ENCODE results near the gene IMP3. TPM values are rescaled to one million over a fixed set of nuclear protein-coding genes. Genes with fewer than 3 reads are reported as not detected.
A peak's percentile ranks its signal among the peaks of the same experiment; 100 is the strongest.
"Not testable (repeated sequence)": the region's sequence is repeated elsewhere in the genome, so short reads cannot be mapped to it uniquely, and the experiment has no call there.

IMP3 gene
- polyA plus RNA-seq, 4 donors: 52.1 to 61.0 (median 55.2) TPM

DNA sequence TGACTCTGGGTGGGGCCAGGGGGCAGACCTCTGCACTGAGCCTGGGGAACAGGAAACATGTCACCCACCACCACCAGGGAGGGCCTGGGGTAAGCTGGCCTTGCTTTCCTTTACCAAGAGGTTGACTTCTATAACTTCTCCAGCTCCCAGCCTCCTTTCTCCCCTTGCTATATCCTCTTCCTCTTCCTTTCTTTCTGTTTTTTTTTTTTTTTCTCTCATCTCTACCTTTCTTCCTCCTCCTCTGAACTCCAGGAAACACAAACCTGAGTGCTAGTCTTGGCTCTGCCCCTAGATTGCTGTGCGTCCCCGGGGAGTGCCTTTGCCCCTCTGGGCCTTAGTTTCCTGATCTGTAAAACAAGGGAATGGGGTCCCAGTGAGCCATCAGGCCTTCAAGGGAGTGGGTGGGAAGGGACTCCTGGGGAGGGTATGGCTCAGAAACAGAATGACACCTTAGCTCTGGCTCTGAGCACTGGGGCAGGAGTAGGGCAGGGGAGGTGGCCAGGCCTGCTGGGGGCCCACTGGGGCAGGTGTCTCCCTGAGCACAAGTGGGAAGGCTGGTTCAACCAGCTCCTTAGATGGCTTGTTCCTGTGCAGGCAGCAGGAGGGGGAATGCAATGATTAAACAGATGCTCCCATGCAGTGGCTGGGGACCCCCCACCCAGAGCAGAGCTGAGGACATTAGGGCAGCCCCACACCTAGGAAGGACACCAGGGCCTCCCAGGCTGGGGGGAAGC lies 12.0 kb upstream of the IMP3 start:
- DNase-seq (ENCODE audit: low read depth in 4 of 4, low spot score in 3 of 4): no peak

DNA sequence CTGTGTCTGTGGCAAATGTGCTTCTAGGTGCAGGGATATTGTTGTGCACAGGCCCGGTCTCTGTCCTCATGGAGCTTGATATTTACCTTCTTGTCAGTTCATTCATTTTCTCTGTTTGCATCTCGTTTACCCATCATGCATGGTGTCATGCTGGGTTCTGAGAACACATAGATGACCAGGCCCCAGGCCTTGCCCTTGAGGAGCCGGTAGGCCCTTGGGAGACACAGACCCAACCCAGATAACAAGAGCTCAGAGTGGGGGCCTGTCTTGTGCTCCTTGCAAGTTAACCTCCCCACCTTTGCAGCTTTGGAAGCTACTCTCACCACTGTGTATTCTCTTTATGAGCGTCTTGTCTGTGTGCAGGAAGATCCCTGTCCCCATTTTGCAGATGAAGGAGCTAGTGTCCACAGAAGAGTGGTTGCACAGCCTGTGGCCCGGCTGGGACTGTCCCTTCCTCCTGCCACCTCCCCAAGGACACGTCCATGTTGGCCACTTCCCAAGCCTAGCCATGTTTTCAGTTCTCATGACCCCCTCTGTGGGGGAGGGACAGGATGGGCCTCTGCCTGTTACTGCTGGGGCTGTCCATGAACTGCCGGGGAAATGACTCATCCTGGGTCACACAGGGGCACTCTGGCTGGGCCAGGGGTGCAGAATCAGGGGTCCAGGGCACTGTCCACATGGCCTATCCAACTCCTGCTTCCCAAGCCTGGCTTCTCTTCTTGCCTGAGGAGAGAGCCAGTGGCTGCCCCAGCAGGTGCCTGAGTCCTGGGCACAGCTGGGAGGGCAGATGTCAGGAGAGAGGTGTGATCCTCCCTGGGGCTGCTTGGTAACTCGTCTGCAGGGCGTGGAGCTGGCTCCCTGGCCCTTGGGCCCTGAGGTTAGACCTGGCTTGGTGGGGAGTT lies 11.1 kb upstream of the IMP3 start:
- DNase-seq (ENCODE audit: low read depth in 4 of 4, low spot score in 3 of 4): no peak

DNA sequence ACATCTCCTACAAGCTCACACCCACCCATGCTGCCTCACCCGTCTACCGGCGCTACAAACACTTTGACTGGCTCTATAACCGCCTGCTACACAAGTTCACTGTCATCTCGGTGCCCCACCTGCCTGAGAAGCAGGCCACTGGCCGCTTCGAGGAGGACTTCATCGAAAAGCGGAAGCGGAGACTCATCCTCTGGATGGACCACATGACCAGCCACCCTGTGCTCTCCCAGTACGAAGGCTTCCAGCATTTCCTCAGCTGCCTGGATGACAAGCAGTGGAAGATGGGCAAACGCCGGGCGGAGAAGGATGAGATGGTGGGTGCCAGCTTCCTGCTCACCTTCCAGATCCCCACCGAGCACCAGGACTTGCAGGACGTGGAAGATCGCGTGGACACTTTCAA lies 9.8 kb upstream of the IMP3 start:
- DNase-seq (ENCODE audit: low read depth in 4 of 4, low spot score in 3 of 4): no peak

DNA sequence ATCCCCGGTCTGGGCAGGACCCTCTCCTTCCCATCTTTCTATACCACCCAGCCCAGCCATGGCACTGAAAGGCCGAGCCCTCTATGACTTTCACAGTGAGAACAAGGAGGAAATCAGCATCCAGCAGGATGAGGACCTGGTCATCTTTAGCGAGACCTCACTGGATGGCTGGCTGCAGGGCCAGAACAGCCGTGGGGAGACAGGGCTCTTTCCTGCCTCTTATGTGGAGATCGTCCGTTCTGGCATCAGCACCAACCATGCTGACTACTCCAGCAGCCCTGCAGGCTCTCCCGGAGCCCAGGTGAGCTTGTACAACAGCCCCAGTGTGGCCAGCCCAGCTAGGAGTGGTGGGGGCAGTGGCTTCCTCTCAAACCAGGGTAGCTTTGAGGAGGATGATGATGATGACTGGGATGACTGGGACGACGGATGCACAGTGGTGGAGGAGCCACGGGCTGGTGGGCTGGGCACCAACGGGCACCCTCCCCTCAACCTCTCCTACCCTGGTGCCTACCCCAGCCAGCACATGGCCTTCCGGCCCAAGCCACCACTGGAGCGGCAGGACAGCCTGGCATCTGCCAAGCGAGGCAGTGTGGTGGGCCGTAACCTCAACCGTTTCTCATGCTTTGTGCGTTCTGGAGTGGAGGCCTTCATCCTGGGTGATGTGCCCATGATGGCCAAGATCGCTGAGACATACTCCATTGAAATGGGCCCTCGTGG lies 9.2 kb upstream of the IMP3 start:
- DNase-seq (ENCODE audit: low read depth in 4 of 4, low spot score in 3 of 4): no peak

DNA sequence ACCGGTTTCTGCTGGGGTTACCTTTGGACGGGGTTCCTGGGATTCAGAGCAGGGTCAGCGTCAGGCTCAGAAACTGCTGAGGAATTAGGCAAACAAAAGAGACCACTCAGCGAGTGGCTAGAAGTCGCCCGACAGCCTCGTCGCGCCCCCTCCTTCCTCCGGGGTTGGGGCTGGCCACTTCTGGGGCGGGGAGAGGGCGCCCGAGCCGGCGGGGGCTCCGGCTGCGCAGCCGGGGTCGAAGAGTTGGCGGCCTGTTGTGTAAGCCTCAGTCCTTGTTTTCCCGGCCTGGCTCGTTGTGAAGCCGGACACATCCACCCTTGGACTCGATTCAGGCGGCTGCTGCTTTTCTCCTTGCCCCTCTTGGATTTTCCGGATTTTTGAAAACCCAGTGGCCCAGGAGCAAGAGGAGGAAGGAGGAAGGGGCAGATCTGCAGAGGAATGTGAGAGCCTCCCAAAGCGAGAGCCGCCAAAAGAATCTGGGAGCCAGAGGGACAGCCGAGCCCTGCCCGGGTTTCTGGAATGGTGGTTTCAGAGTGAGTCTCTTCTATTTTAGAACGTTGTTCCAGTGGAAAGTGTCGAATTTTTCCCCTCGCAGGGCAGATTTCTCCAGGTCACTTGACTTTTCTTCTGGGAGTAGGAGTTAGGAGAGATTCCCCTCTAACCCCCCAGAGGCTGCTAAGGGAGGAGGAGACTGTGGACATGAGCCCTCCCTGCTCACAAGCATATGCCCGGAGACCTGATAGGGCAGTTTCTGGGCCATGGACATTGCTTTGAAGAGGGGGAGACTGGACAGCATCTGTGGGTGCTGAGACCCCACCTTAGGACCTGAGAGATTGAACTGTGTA lies 8.4 kb upstream of the IMP3 start:
- DNase-seq (ENCODE audit: low read depth in 4 of 4, low spot score in 3 of 4): no peak

DNA sequence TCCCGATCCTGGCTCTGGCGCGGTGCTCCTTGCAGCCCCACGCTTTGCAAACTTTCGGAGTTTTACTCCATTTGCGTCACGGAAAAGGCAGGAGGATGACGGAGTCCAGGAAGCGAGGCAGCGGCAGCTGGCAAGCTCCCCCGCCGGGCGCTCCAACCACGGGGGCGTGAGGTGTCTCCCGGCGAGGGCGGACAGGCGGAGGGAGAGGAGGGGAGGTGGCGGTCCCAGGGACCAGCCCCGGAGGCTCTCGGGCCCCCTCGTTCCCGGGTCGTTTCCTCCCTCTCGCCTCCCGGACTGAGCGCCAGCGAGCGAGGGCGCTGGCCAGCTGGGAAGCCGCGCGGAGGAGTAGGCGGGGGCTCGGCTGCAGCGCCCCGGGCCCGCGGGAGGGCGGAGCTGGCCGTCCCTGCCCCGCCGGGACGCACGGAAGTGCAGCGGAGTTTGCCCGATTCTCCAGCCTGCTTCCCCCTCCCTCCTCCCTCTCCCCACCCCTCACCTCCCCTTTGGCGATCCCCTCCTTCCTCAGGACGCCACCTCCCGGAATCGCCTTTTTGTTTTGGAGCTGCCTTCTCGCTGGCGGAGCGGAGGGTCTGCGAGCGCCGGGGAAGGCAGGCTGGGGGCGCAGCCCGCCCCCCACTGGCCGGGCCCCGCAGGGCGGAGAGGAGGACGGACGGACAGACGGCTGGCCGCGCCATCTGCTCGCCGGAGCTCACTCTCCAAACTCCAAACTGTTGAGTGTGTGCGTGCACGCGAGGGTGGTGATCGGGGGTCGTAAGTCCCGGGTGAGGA lies 7.5 kb upstream of the IMP3 start, which contains the start of gene SNX33:
Gene SNX33 (plus strand): TSS at position 543 of the 786 bp plus-strand sequence. CDS start 1,191 bp downstream, outside the sequence.
- peak in 3 of 4 donors; percentile 51 to 74 (median 71) for DNase-seq (ENCODE audit: low read depth in 4 of 4, low spot score in 3 of 4)

DNA sequence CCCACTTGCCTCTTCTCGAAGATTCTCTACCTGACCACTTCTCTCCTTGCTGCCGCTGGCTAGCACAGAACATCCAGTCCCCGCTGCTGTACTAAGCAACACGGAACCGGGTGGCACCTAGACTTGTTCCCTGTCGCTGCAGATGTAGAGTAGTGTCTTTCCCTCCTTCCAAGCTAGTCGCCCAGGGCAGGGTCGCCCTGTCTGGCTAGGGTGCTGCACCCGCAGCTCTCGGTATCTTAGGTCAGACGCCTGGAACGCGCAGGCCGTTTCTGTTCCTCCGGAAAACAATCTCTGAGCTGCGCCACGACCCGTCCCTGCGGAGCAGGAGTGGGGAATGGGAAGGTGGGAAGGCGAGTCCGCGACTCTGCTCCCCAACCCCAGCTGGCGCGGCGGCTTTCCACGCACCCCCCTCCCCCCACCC lies 6.9 kb upstream of the IMP3 start:
- DNase-seq (ENCODE audit: low read depth in 4 of 4, low spot score in 3 of 4): peak in 1 of 4 donors; percentile 21

DNA sequence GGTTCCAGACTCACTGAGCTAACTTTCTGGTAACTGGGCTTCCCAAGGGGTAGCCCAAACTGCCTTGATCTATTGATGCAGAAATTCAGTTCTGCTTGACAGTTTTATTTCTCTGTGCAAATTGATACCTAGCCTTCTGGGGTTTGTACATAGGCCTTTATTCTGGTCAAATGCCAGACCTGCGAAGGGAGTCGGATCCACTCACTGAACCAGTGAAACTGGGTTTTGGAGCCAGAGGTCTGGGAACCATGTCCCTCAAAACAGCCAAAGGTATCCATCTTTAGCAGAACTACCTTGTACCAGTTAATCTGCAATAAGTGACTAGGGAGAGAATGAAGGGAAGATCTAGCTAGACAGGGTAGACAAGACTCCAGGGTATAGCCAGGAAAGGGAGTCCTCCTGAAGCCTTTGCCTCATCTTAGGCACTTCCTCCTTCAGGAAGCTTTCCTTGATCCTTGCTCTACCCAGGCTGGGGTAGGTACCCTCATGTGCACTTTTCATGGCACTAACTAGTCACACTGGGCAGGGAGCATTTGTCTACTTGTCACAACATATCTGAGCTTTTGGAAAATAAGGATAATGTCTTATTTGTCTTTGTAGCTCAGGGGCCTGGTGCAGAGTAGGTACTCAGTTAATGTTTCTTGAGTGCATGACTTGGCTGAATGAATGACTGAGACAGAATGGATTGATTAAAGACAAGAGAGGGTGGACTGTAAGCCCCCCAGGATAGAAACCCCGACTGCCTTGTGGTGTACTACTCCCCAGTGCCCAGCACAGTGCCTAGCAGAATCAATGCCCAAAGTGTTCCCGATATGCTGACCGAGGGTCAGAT lies 6.3 kb upstream of the IMP3 start:
- no peak for DNase-seq (ENCODE audit: low read depth in 4 of 4, low spot score in 3 of 4)

DNA sequence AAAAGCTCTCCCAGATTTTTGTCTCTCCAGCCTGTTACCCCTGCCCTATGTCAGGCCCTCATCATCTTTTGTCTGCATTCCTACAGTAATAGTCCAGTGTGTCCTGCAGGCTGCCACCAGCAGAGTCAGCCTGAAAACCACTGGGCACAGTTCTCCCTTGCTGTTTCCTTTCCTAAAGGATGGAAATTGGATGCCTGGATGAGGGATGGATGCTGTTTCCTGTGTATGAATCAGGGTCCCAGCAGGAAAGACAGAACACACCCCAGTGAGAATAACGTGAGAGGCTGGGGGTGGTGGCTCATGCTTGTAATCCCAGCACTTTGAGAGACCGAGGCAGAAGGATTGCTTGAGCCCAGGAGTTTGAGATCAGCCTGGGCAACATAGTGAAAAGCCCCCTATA lies 4.4 kb upstream of the IMP3 start:
- DNase-seq (ENCODE audit: low read depth in 4 of 4, low spot score in 3 of 4): no peak

DNA sequence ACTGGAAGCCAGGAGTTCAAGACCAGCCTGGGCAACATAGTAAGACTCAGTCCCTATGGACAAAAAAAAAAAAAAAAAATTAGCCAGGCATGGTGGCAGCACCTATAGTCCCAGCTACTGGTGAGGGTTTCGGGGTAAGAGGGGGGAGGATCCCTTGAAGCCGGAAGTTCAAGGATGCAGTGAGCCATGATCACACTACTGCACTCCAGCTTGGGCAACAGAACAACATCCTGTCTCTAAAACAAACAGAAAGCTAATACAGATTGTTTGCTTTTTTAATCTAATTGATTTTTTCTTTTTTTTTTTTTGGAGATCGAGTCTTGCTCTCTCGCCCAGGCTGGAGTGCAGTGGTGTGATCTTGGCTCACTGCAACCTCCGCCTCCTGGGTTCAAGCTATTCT lies 1.6 kb upstream of the IMP3 start:
- no peak for DNase-seq (ENCODE audit: low read depth in 4 of 4, low spot score in 3 of 4)

DNA sequence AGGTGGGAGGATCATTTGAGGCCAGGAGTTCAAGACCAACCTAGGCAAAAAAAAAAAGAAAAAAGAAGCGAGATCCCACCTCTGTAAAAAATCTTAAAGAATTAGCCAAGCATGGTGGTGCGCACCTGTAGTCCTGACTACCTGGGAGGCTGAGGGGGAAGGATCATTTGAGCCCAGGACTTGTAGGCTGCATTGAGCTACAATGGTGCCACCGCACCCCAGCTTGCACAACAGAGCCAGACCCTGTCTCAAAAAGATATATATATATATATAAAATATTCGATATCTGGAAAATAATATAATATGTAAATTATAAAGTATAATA lies 1.1 kb upstream of the IMP3 start:
- DNase-seq (ENCODE audit: low read depth in 4 of 4, low spot score in 3 of 4): no peak

DNA sequence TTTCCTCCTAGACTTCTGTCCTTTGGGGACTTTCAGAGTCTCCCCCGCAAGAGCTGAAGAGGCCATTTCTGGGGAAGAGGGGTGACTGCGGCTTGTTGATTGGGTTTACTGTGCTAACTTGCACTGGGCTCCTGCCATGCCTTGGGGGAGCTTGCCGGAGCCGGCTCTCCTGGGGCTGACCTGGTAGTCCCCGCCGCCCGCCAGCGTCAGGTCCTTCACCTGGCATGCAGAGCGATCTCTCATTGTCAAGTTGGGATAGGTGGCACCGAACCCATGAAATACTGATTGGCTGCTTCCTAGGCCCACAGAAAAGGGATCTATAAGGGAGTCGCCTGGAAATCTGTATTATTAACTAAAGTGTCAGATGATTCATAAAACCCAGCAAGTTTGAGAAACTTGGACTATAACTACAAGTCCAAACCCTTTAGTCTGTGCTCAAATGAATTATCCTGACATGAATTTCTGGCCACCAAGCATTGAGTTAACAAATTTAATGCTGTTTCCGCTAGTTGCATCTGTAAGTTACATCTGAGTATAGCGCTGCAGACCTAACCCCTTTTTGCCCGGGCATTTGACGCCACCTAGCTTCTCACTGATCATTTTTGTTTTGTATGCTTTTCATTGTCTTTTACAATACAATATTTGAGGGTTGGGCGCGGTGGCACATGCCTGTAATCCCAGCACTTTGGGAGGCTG lies 607 bp upstream of the IMP3 start:
- DNase-seq (ENCODE audit: low read depth in 4 of 4, low spot score in 3 of 4): no peak

DNA sequence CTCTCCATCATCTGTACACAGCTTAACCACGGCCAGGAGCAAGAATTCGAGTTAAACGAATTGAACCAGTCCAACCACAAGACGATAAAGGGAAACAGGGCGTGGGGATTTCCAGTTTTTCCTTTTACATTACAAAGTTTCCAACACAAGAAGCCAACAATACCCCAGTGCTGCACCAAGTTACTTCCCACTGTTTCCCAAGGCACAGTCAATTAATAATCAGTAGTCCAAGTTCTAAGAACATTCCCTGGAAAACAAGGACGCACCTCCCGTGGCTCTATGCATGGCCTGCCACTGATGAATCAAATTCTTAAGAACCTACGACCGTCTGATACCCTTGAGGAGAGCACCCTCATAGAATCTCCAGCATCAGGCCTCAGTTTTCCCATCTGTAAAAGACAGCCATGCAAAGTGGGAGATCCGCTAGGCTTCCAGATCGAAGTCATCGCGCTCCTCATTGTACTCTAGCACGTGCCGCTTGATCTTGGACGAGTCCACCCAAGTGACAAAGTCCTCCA lies 774 bp downstream of the IMP3 start:
- no peak for DNase-seq (ENCODE audit: low read depth in 4 of 4, low spot score in 3 of 4)

DNA sequence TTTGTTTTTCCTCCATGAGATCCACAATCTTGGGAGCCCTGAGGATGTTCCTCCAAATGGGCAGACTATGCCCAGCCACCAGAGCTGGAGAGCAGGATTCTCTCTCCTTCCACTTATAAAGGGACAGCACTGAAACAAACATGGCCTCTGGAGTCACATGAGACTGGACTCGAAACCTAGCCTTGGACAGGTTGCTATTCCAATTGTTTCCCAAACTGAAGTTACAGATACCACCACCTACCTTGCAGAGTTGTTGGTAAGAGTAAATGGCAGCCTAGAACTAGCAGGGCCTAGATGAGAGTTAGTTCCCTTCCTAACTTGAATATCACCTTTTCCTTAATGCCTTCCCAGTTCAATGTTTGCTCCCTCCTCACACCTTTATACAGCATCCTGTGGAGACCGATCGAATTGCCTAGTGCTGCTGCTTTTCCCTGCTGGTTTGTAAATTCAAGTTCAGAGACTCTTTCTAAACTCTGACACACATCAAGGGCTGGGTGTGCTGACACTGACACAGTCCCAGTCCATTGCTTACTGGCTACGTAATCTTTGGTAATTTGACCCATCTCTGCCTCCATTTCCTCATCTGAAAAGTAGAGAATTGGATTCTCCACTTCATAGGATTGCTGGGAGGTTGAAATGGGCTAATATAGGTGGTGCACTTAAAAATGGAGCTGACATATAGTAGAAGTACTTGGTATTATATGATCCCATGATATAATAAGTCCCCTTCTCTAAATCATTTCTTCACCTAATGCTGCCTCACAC lies 2.6 kb downstream of the IMP3 start:
- no peak for DNase-seq (ENCODE audit: low read depth in 4 of 4, low spot score in 3 of 4)

DNA sequence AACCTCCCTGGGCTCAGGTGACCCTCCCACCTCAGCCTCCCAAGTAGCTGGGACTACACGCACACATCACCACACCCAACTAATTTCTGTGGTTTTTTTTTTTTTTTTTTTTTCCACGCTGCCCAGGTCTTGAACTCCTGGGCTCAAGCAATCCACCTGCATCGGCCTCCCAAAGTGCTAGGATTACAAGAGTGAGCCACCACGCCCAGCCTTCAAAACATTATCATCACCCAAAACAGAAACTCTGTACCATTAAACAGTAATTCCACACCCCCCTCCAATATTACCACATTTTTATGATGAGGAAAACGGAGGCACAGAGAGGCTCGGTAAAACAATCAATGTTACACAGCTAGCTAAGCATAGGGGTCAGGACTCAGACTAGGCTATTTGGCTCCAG lies 4.0 kb downstream of the IMP3 start:
- no peak for DNase-seq (ENCODE audit: low read depth in 4 of 4, low spot score in 3 of 4)

DNA sequence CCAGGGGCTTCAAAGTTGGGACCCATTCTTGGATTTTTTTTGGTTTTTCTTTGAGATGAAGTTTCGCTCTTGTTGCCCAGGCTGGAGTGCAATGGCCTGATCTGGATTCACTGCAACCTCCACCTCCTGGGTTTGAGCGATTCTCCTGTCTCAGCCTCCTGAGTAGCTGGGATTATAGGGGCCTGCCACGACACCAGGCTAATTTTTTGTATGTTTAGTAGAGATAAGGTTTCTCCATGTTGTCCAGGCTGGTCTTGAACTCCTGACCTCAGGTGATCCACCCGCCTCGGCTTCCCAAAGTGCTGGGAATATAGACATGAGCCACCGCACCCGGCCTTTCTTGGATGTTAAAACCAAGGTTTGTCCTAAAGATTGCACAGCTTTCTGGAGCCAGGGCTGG lies 6.1 kb downstream of the IMP3 start:
- DNase-seq (ENCODE audit: low read depth in 4 of 4, low spot score in 3 of 4): not testable (repeated sequence)

DNA sequence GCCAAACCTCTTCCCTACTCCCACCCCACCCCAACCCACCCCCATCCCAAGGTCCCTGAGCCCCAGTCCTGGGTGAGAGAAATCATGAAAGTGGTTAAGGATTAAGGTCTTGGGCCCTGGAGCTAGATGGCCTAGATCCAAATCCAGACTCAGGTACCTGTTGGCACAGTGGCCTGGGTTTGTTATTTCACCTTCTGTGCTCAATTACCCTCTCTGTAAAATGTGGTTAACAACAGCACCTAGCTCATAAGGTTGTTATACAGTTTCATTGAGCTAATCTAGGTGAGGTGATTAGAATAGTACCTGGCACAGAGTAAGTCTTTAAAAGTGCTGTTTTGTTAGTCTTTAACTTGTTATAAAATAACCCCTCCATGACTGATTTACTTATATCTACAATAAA lies 8.1 kb downstream of the IMP3 start:
- DNase-seq (ENCODE audit: low read depth in 4 of 4, low spot score in 3 of 4): no peak
